Hepatocyte (in vitro differentiated cells): Measurements from ENCODE around the gene LBP. TPM values are rescaled to one million over a fixed set of nuclear protein-coding genes. Genes with fewer than 3 reads are reported as not detected.

Experiments
- DNase-seq: peaks from one replicate; pipeline ENCODE4 v3.0.0-alpha.2; 2016; ENCODE audit warnings: low spot score
- H2AFZ ChIP-seq: fragments of 200-600 bp; sonication (generic); 2 replicates; pipeline ENCODE4 v1.6.0; 2016; ENCODE audit warnings: antibody characterized with exemption, mild to moderate bottlenecking
- H3K27ac ChIP-seq: fragments of 200-600 bp; sonication (generic); 2 replicates; pipeline ENCODE4 v1.5.1; 2016; ENCODE audit warnings: mild to moderate bottlenecking
- H3K27me3 ChIP-seq: fragments of 200-600 bp; sonication (generic); 2 replicates; pipeline ENCODE4 v1.6.1; 2016
- H3K36me3 ChIP-seq: fragments of 200-600 bp; sonication (generic); replicated peaks from 2 replicates; pipeline ENCODE4 v1.5.1; 2016; ENCODE audit warnings: low read depth; ENCODE audit not compliant: insufficient read depth
- H3K4me1 ChIP-seq: fragments of 200-600 bp; sonication (generic); 2 replicates; pipeline ENCODE4 v1.5.1; 2016; ENCODE audit warnings: mild to moderate bottlenecking, moderate library complexity; ENCODE audit not compliant: insufficient read depth
- H3K4me2 ChIP-seq: fragments of 200-600 bp; sonication (generic); 2 replicates; pipeline ENCODE4 v1.6.0; 2016
- H3K4me3 ChIP-seq: fragments of 200-600 bp; sonication (generic); 2 replicates; pipeline ENCODE4 v1.5.1; 2016; ENCODE audit warnings: mild to moderate bottlenecking
- H3K79me2 ChIP-seq: fragments of 200-600 bp; sonication (generic); 2 replicates; pipeline ENCODE4 v1.6.0; 2017; ENCODE audit warnings: mild to moderate bottlenecking
- H3K9me2 ChIP-seq: fragments of 200-600 bp; sonication (generic); replicated peaks from 2 replicates; pipeline ENCODE4 v1.6.0; 2017; ENCODE audit warnings: mild to moderate bottlenecking; ENCODE audit not compliant: insufficient read depth
- H3K9me3 ChIP-seq: fragments of 200-600 bp; sonication (generic); 2 replicates; pipeline ENCODE4 v1.5.1; 2016; ENCODE audit warnings: low read depth, mild to moderate bottlenecking
- H4K20me1 ChIP-seq: fragments of 200-600 bp; sonication (generic); 2 replicates; pipeline ENCODE4 v1.6.0; 2016; ENCODE audit warnings: mild to moderate bottlenecking; ENCODE audit not compliant: insufficient read depth, poor library complexity, severe bottlenecking
- CTCF ChIP-seq: fragments of 200-600 bp; sonication (generic); IDR thresholded peaks from 2 replicates; pipeline ENCODE4 v1.5.1; 2016; ENCODE audit warnings: antibody characterized with exemption, mild to moderate bottlenecking; ENCODE audit not compliant: poor library complexity
- EZH2 ChIP-seq: fragments of 200-600 bp; sonication (generic); IDR thresholded peaks from 2 replicates; pipeline ENCODE4 v1.6.1; 2016; ENCODE audit warnings: antibody characterized with exemption, mild to moderate bottlenecking, borderline replicate concordance
- EZH2phosphoT487 ChIP-seq: fragments of 200-600 bp; sonication (generic); IDR thresholded peaks from one replicate; pipeline ENCODE4 v1.6.1; 2018; ENCODE audit warnings: antibody characterized with exemption, mild to moderate bottlenecking, low read depth, moderate library complexity; ENCODE audit not compliant: unreplicated experiment, severe bottlenecking
- WGBS: methylation state at CpG from one replicate; pipeline ENCODE4 v1.1.6; 2016; ENCODE audit warnings: low lambda C conversion rate; ENCODE audit errors: missing lambda C conversion rate; 5-methylcytosine and 5-hydroxymethylcytosine counted together
- polyA plus RNA-seq: library from polyadenylated mRNA; unstranded; fragments of >200 nt; fragmentation: Nextera tagmentation; extraction: Ambion mirVana; gene quantifications from 2 replicates; pipeline ENCODE4 v1.2.1, GENCODE V29; 2016
- total RNA-seq: library from RNA; depleted of rRNA; stranded (reverse); fragments of >200 nt; gene quantifications from 2 replicates; pipeline ENCODE4 v1.2.3, GENCODE V29; 2014

The LBP gene
- total and polyA plus RNA-seq, 2 experiments from 2014 or later, result 57.2 to 71.5 TPM

GRCh38 chr20:38344107-38344701 is 2.1 kb upstream of the LBP start:
- Histone ChIP-seq H3K4me3 (no peak overlapping the region), H3K9me3 (no peaks in the 10 kb centered on the region), H3K27ac (no peak overlapping the region), H3K27me3 (no peaks in the 10 kb centered on the region), H4K20me1 (no peaks in the 10 kb centered on the region), H2AFZ (no peak overlapping the region), H3K9me2 (no peaks in the 10 kb centered on the region), H3K4me1 (peaks cover 20% of the 10 kb centered on the region), H3K79me2 (no peaks in the 10 kb centered on the region), H3K4me2 (peak overlapping the region; percentile 31), H3K36me3 (no peaks in the 10 kb centered on the region)
- TF ChIP-seq CTCF, result no peak
- no peak for TF ChIP-seq EZH2phosphoT487
- TF ChIP-seq EZH2, result no peak
- no peak for DNase-seq
- 93% methylated on average over 5 of the region's 5 CpGs for WGBS

GRCh38 chr20:38345643-38346042 is 639 bp upstream of the LBP start:
- Histone ChIP-seq H2AFZ (no peak overlapping the region), H3K9me3 (no peaks in the 10 kb centered on the region), H3K27ac (no peak overlapping the region), H3K36me3 (no peaks in the 10 kb centered on the region), H3K4me3 (no peak overlapping the region), H3K27me3 (no peaks in the 10 kb centered on the region), H3K79me2 (no peaks in the 10 kb centered on the region), H3K4me2 (no peak overlapping the region), H3K9me2 (no peaks in the 10 kb centered on the region), H3K4me1 (peaks cover 20% of the 10 kb centered on the region), H4K20me1 (no peaks in the 10 kb centered on the region)
- no peak for TF ChIP-seq CTCF
- TF ChIP-seq EZH2phosphoT487, result no peak
- TF ChIP-seq EZH2, result no peak
- DNase-seq, result no peak
- WGBS, result 45% methylated on average over 2 of the region's 2 CpGs

- Histone ChIP-seq H3K79me2 (no peaks in the 10 kb centered on the region), H4K20me1 (no peaks in the 10 kb centered on the region), H3K36me3 (no peaks in the 10 kb centered on the region), H3K27me3 (no peaks in the 10 kb centered on the region), H3K27ac (no peak overlapping the region), H3K4me2 (no peak overlapping the region), H3K9me3 (no peaks in the 10 kb centered on the region), H3K9me2 (no peaks in the 10 kb centered on the region), H2AFZ (no peak overlapping the region), H3K4me3 (no peak overlapping the region), H3K4me1 (peaks cover 20% of the 10 kb centered on the region)
- WGBS, result 89% methylated on average over 4 of the region's 4 CpGs
- no peak for DNase-seq
- no peak for TF ChIP-seq CTCF
- TF ChIP-seq EZH2phosphoT487, result no peak
- no peak for TF ChIP-seq EZH2
Measured at GRCh38 chr20:38346741-38347140, 459 bp downstream of the LBP start.

- Histone ChIP-seq H3K79me2 (no peaks in the 10 kb centered on the region), H3K9me2 (no peaks in the 10 kb centered on the region), H3K4me3 (no peak overlapping the region), H3K9me3 (no peaks in the 10 kb centered on the region), H3K36me3 (no peaks in the 10 kb centered on the region), H3K27me3 (no peaks in the 10 kb centered on the region), H2AFZ (no peak overlapping the region), H3K4me1 (no peaks in the 10 kb centered on the region), H3K27ac (no peak overlapping the region), H4K20me1 (no peaks in the 10 kb centered on the region), H3K4me2 (no peak overlapping the region)
- 80% methylated on average over 5 of the region's 5 CpGs for WGBS
- DNase-seq, result no peak
- TF ChIP-seq CTCF, result no peak
- TF ChIP-seq EZH2, result no peak
- no peak for TF ChIP-seq EZH2phosphoT487
Measured at GRCh38 chr20:38349856-38350255, 3.6 kb downstream of the LBP start.
